ENCODE results near the gene NFATC3. TPM values are rescaled to one million over a fixed set of nuclear protein-coding genes. Genes with fewer than 3 reads are reported as not detected.

NFATC3 gene
- total RNA-seq, 1 donor from 2014 or later = 51.8 TPM

DNA sequence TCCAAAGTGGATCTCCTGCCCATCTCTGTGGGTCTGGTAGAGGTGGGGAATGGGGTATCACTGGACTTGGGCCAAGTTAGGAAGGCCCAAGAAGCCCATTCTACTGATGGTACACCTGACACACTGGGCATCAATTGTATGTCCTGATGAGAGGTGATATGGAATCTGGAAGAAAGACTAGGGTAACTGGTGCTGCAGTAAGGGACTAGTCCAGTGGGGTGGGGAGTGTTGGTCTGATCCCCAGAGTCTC is 5.9 kb upstream of the NFATC3 start:
- H3K27ac Mint-ChIP-seq = no peak overlapping the region
- H3K27me3 Mint-ChIP-seq (ENCODE audit: low read depth) = no peaks in the 10 kb centered on the region
- peaks cover 13% of the 10 kb centered on the region for H3K36me3 Mint-ChIP-seq
- no peaks in the 10 kb centered on the region for H3K9me3 Mint-ChIP-seq
- TF ChIP-seq, protein P1, sequence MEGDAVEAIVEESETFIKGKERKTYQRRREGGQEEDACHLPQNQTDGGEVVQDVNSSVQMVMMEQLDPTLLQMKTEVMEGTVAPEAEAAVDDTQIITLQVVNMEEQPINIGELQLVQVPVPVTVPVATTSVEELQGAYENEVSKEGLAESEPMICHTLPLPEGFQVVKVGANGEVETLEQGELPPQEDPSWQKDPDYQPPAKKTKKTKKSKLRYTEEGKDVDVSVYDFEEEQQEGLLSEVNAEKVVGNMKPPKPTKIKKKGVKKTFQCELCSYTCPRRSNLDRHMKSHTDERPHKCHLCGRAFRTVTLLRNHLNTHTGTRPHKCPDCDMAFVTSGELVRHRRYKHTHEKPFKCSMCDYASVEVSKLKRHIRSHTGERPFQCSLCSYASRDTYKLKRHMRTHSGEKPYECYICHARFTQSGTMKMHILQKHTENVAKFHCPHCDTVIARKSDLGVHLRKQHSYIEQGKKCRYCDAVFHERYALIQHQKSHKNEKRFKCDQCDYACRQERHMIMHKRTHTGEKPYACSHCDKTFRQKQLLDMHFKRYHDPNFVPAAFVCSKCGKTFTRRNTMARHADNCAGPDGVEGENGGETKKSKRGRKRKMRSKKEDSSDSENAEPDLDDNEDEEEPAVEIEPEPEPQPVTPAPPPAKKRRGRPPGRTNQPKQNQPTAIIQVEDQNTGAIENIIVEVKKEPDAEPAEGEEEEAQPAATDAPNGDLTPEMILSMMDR (IDR thresholded peaks at IDR 0.05; ENCODE audit: unreplicated experiment) = no peak
- H3K4me1 Mint-ChIP-seq = peaks cover 12% of the 10 kb centered on the region
- H3K4me3 Mint-ChIP-seq = no peak overlapping the region
- DNase-seq (ENCODE audit: low spot score in 2 of 2, unreplicated experiment in 2 of 2) = no peak

DNA sequence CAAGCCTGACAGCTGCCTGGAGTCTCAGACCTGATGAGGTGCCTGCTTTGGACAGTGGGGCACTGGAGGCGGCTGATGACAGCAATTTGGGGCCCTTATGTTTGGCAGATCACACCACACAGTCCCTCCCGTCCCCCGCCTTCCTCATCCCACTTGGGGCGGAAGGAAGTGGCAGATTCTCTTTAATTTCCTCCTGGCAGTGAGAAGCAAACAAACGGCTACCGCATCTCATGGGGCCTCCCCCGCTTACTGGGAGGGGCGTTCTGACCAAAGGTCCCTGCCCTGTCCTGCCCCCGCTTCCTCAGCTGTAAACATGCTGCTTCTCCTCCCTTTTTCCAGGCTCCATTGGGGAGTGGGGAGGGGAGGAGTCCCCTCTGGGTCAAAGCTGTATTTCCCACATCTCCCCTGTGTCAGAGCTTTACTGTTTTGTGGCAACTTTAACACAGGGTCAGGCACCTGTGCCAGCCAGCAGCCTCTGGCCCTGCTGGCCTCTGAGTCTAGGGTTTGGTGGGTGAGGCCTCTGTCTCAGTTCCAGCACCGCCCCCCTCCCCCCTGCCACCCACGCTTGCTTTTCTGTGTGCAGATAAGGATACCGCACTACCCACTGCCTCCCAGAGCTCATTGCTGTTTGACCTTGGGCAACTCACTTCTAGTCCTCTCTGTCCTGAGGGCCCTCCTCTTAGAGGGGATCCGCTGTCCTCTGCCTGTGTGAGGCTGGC is 5.4 kb upstream of the NFATC3 start:
- Mint-ChIP-seq H3K27ac (no peak overlapping the region), H3K27me3 (ENCODE audit: low read depth) (no peaks in the 10 kb centered on the region), H3K9me3 (no peaks in the 10 kb centered on the region), H3K4me3 (no peak overlapping the region), H3K4me1 (peaks cover 12% of the 10 kb centered on the region), H3K36me3 (peaks cover 13% of the 10 kb centered on the region)
- TF ChIP-seq, protein P1 (IDR thresholded peaks at IDR 0.05; ENCODE audit: unreplicated experiment) = no peak
- no peak for DNase-seq (ENCODE audit: low spot score in 2 of 2, unreplicated experiment in 2 of 2)

DNA sequence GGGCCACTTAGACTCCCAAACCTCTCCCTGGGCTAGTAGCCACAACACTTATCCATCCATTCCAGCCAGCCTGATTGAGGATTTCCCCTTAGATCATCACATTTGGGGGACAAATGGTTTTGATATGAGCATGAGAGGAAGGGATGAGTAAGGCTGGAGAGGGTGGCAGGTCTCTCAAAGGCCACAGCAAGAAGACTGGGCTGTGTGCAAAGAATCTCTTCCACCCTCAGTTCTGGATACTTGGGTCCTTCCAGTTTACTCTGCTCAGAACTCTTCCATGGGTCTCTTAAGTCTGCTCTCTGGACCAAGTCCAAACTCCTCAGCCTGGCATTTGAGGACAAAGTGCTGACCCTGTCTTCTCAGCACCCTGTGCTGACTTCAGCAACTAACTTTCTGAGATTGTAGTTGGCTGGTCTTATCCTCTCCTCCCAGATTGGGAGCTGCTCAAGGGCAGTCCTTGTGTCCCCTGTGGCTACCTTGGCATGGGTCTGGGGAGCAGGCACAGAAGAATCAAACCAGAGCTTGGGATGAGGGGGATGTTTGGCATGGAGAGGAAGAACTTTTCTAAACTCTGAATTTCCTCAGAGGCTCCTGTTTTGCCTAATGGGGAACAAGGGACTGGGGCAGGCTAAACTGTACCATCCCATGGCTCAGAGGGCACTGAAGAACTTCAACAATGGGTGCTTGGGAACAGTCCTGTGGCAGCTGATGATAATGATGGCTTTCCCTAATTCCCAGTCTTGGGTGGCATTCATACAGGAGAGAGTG is 3.1 kb upstream of the NFATC3 start:
- TF ChIP-seq, protein P1 (IDR thresholded peaks at IDR 0.05; ENCODE audit: unreplicated experiment) = no peak
- H3K4me1 Mint-ChIP-seq = peaks cover 19% of the 10 kb centered on the region
- no peak overlapping the region for H3K4me3 Mint-ChIP-seq

DNA sequence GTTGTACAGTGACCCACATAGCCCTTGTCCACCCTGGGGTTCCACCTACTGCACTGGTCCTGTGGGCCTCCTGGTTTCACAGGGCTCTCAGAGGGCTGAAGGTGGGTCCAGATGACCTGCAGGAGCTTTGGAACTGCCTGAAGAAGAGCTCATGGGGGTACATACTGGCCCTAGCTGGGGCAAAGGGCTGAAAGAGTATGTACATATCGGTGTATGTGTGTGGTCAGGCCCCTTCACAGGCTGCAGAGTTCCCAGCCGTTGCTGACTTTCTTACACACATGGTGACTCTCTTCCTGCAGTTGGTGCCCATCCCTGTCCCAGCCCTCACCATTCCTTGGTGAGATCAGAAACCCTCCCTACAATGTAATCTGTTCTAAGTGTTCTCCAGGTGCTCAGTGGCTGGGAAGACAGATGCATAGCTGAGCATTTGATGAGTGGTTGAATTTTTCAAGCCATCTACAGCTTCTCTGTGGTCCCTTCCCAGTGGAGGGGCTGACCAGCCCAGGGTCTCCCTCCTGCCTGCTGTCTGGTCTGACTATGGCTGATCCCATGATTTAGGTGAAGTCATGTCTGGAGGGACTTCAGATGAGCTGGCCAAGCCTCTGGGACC is 2.4 kb upstream of the NFATC3 start:
- DNase-seq (ENCODE audit: low spot score in 2 of 2, unreplicated experiment in 2 of 2) = no peak
- H3K9me3 Mint-ChIP-seq = no peaks in the 10 kb centered on the region
- H3K27me3 Mint-ChIP-seq (ENCODE audit: low read depth) = no peaks in the 10 kb centered on the region
- peaks cover 21% of the 10 kb centered on the region for H3K4me1 Mint-ChIP-seq
- H3K4me3 Mint-ChIP-seq = no peak overlapping the region
- TF ChIP-seq, protein P1 (IDR thresholded peaks at IDR 0.05; ENCODE audit: unreplicated experiment) = no peak
- peaks cover 7% of the 10 kb centered on the region for H3K36me3 Mint-ChIP-seq
- H3K27ac Mint-ChIP-seq = no peak overlapping the region

More for the DNA sequence above, 3.1 kb upstream of the NFATC3 start:
- DNase-seq (ENCODE audit: low spot score in 2 of 2, unreplicated experiment in 2 of 2) = no peak
- Mint-ChIP-seq H3K9me3 (no peaks in the 10 kb centered on the region), H3K27me3 (ENCODE audit: low read depth) (no peaks in the 10 kb centered on the region), H3K36me3 (peaks cover 7% of the 10 kb centered on the region), H3K27ac (no peak overlapping the region)

DNA sequence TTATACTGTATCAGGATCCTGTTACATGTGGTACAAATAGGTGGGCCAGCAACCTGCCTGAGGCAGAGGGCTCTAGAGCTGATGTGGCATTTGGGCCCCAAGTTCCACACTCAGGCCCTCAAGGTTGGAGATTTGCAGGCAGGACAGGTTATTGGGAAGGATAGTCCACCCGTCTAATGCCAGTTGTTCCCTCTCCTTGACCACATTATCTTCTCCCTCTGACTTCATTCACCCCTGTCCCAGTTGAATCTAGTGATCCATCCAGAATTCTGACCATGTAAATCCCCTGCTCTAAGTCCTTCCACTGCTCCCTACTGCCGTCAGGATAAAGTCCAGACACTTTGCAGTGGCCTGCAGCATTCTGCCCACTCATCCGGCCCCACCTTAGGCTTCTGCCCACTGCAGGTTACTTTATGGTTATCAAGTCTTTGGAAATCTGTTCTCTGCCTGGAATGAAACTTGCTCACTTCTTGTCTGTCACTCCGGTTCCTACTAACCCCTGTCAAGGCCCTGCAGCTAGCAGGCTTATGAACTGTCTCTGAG is 1.9 kb upstream of the NFATC3 start:
- H3K4me3 Mint-ChIP-seq = no peak overlapping the region
- peak overlapping the region; percentile 93 for H3K27ac Mint-ChIP-seq
- DNase-seq (ENCODE audit: low spot score in 2 of 2, unreplicated experiment in 2 of 2) = no peak
- H3K4me1 Mint-ChIP-seq = peaks cover 23% of the 10 kb centered on the region
- H3K36me3 Mint-ChIP-seq = peaks cover under 1% of the 10 kb centered on the region
- no peaks in the 10 kb centered on the region for H3K27me3 Mint-ChIP-seq (ENCODE audit: low read depth)
- TF ChIP-seq, protein P1 (IDR thresholded peaks at IDR 0.05; ENCODE audit: unreplicated experiment) = no peak
- H3K9me3 Mint-ChIP-seq = no peaks in the 10 kb centered on the region
